A673 (cell line): ENCODE results near the gene OR10H3. TPM values are rescaled to one million over a fixed set of nuclear protein-coding genes. Genes with fewer than 3 reads are reported as not detected.

Source experiments
- BruUV-seq: library from RNA; stranded (reverse); fragments of 400-500 nt; replicated peaks from 2 replicates; lab custom pipeline; 2021; lab: Mats Ljungman, UMichigan
- CTCF ChIA-PET: fragments of 300-600 bp; sonication (Branson Sonifier 250); formaldehyde crosslinking; loops from one replicate; lab custom pipeline; 2022; ENCODE audit warnings: antibody characterized with exemption; lab: Charles Lee
- POLR2A ChIA-PET: fragments of 300-600 bp; sonication (Branson Sonifier 250); formaldehyde crosslinking; loops from one replicate; lab custom pipeline; 2022; ENCODE audit warnings: antibody characterized with exemption; ENCODE audit not compliant: low non-redundant PET; lab: Charles Lee
- DNase-seq: peaks from one replicate; pipeline ENCODE4 v3.0.0-alpha.2; 2015; ENCODE audit warnings: low spot score
- H3K27ac ChIP-seq: fragments of 200-600 bp; sonication (generic); 2 replicates; pipeline ENCODE4 v1.5.1; 2016; ENCODE audit warnings: mixed run types, low read depth, mild to moderate bottlenecking, mixed read lengths, antibody characterized with exemption, low read length; ENCODE audit not compliant: poor library complexity, severe bottlenecking
- H3K27me3 ChIP-seq: fragments of 200-600 bp; sonication (generic); replicated peaks from 2 replicates; pipeline ENCODE4 v1.6.1; 2017; ENCODE audit warnings: mixed run types, low read depth, mild to moderate bottlenecking, mixed read lengths, antibody characterized with exemption, low read length; ENCODE audit not compliant: insufficient read depth, poor library complexity
- H3K36me3 ChIP-seq: fragments of 200-600 bp; sonication (generic); 2 replicates; pipeline ENCODE4 v1.6.1; 2016; ENCODE audit warnings: mixed run types, mild to moderate bottlenecking, mixed read lengths, antibody characterized with exemption, low read length; ENCODE audit not compliant: insufficient read depth, poor library complexity, severe bottlenecking
- H3K4me1 ChIP-seq: fragments of 200-600 bp; sonication (generic); 2 replicates; pipeline ENCODE4 v1.6.1; 2017; ENCODE audit warnings: mixed run types, mild to moderate bottlenecking, mixed read lengths, antibody characterized with exemption, low read length; ENCODE audit not compliant: insufficient read depth, poor library complexity, severe bottlenecking
- H3K4me3 ChIP-seq: fragments of 200-600 bp; sonication (generic); 2 replicates; pipeline ENCODE4 v1.5.1; 2016; ENCODE audit warnings: low read depth, mixed run types, mild to moderate bottlenecking, mixed read lengths, low read length; ENCODE audit not compliant: poor library complexity, severe bottlenecking
- H3K9me3 ChIP-seq: fragments of 200-600 bp; sonication (generic); 2 replicates; pipeline ENCODE4 v1.6.1; 2016; ENCODE audit warnings: mixed run types, low read depth, mild to moderate bottlenecking, mixed read lengths, antibody characterized with exemption, low read length; ENCODE audit not compliant: poor library complexity, severe bottlenecking
- CTCF ChIP-seq: fragments of 300-800, 200-600 bp; sonication (generic); conservative IDR thresholded peaks from 2 replicates; pipeline ENCODE4 v1.5.1; 2017; ENCODE audit warnings: low read depth, mild to moderate bottlenecking, antibody characterized with exemption, low read length, moderate library complexity, mixed read lengths
- EZH2 ChIP-seq: fragments of 200-600 bp; sonication (generic); IDR thresholded peaks from 2 replicates; pipeline ENCODE4 v1.6.1; 2017; ENCODE audit warnings: borderline replicate concordance, low read depth, mild to moderate bottlenecking, mixed read lengths, antibody characterized with exemption, low read length; ENCODE audit not compliant: poor library complexity, severe bottlenecking
- intact Hi-C: fragments of 100-400 bp; cut with micrococcal nuclease; formaldehyde crosslinking; loops from one replicate; pipeline ENCODE4 v1.10.0; 2022; ENCODE audit not compliant: unreplicated experiment
- total RNA-seq: library from RNA; stranded (reverse); gene quantifications from 2 replicates; pipeline ENCODE4 v1.2.3, GENCODE V29; 2021

OR10H3 gene
- total RNA-seq, 1 experiment from 2014 or later: not detected

GRCh38 chr19:15790096-15790495 is 52.3 kb downstream of the OR10H3 start:
- intact Hi-C loops: no loop called here
- no peak for TF ChIP-seq CTCF
- no peak for TF ChIP-seq EZH2
- Histone ChIP-seq H3K4me1 (no peaks in the 10 kb centered on the region), H3K9me3 (no peaks in the 10 kb centered on the region), H3K27me3 (peaks cover 3% of the 10 kb centered on the region), H3K27ac (no peak overlapping the region), H3K4me3 (no peak overlapping the region), H3K36me3 (no peaks in the 10 kb centered on the region)
- no TSS peak for BruUV-seq
- ChIA-PET CTCF (no interaction called here), POLR2A (no interaction called here)
- no peak for DNase-seq

Other genes with a start within 250 kb of the OR10H3 start
- gene CYP4F22, start 229.5 kb upstream of the OR10H3 start, total RNA-seq: 78.3 and 79.7 TPM in 2 replicates
- not detected in 2 replicates for gene CYP4F8, start 122.8 kb upstream of the OR10H3 start, total RNA-seq
- not detected in 2 replicates for gene CYP4F3, start 97.1 kb upstream of the OR10H3 start, total RNA-seq
- not detected in 2 replicates for gene CYP4F12, start 64.9 kb upstream of the OR10H3 start, total RNA-seq
- gene OR10H2, start 10.0 kb upstream of the OR10H3 start, total RNA-seq: not detected in 2 replicates
- not detected in 2 replicates for gene OR10H5, start 49.7 kb downstream of the OR10H3 start, total RNA-seq
- gene OR10H1, start 77.7 kb downstream of the OR10H3 start, total RNA-seq: not detected in 2 replicates
- gene CYP4F2, start 160.1 kb downstream of the OR10H3 start, total RNA-seq: not detected in 2 replicates
- 0.13 TPM in 1 of 2 replicates, not detected in the other for gene CYP4F11, start 196.5 kb downstream of the OR10H3 start, total RNA-seq
- gene OR10H4, start 211.0 kb downstream of the OR10H3 start, total RNA-seq: not detected in 2 replicates